ENCODE measurements around the gene MOGAT1.

The MOGAT1 gene, protein sequence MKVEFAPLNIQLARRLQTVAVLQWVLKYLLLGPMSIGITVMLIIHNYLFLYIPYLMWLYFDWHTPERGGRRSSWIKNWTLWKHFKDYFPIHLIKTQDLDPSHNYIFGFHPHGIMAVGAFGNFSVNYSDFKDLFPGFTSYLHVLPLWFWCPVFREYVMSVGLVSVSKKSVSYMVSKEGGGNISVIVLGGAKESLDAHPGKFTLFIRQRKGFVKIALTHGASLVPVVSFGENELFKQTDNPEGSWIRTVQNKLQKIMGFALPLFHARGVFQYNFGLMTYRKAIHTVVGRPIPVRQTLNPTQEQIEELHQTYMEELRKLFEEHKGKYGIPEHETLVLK

DNA sequence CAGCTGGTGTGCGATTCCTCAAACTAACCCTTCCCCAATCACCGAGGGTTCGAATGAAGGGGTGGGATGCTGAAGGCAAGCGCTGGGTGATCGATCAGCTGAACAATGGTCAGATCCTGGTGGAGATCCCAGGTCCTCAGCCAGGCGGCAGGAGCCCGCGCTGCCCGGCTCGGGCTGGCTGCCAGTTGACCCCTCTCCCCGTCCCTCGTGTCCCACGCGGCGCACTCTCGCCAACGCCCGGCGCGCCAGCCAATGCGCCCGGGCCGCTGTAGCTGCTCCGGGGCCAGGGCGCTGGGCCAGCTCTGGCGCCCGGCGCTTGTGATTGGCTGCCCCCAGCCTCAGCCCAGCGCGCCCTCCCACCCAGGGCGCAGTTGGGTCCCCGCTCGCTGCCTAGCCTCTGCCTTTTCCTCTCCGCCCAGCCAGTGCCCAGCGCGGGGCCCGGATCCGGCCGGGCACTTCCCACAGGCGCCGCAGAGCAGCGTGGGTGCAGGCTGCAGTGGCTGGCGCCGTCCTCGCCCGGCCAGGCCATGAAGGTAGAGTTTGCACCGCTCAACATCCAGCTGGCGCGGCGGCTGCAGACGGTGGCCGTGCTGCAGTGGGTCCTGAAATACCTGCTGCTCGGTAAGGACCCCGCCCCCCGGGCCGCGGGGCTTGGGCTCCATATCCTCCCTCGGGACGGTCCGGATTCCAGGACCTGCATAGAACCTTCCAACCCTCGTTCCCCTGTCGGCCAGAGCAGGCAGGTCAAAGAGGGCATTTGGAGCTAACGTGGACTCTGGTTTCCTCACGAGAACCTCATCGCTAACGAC, at the start of gene MOGAT1:
MOGAT1 (plus strand) TSS at position 400 of the 809 bp plus-strand sequence; CDS start at position 528, 128 bp downstream.
- in situ Hi-C loops (cut with HindIII; ENCODE audit: low sequenced_read_pairs): no loop called here

DNA sequence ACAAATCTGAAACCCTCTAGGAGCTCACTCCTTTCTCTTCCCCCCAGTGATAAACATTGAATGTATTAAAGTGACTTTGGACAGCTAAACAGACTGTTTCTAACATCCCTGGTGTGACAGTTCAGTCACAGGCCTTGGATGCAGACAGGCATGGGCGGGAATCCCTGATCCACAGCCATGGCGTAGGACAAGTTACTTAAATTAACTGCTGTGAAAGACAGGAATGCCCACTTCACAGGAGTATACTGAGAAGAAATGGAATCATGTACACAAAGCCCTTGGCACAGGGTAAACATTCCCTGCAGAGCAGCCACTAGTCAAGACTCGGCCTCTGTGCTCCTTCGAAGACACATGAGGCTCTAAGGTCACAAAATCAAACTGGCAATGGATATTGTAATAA, 49.6 kb upstream of the MOGAT1 start:
- in situ Hi-C loops (cut with HindIII; ENCODE audit: low sequenced_read_pairs): loop anchor here (10.0 kb wide), 1 partner anchor 63 kb away; no protein-coding TSS in a partner anchor

DNA sequence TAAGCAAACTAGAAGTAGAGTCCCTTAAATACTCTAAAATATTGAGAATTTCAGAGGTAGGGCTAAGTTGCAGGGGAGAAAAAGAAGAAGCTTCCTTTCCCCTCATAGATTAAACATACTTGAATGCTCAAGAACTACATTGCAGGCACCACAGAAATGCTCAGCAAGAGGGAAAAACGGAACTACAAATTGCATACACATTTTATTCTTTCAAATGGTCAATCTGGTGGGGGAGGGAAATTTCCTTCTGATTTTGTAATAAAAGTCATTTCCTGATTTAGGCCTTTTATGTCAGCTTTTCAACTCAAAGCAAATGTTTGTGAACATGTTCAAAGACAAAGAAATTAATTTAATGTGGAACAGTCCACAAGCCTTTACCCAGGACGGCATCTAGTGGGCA, 48.5 kb upstream of the MOGAT1 start:
- in situ Hi-C loops (cut with HindIII; ENCODE audit: low sequenced_read_pairs): loop anchor here (10.0 kb wide), 1 partner anchor 62 kb away; no protein-coding TSS in a partner anchor

DNA sequence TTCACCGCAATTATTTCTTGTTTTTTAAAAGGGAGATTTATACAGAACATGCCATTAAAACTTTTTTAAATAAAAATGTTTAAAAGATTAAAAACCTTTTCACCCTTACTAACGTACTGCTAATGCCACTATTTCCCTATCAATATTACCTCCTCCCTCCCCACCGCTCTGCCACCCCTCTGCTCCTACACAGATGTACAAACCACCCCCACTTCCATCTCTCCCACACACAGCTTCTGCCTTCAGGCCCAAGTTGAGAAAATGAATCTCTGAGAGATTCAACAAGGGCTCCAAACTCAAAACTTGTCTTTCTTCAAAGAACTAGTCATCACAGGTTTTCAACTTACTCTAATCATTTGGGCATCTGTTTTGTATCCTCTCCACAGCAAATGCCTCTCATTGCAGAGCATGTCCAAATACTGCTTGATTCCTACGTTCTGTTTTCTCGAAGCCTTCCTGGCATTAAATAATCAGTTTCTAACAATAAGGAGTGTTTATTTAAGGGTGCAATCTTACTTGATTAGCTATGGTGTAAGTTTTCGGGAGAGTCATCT, 47.6 kb upstream of the MOGAT1 start:
- in situ Hi-C loops (cut with HindIII; ENCODE audit: low sequenced_read_pairs): loop anchor here (10.0 kb wide), 1 partner anchor 61 kb away; no protein-coding TSS in a partner anchor

DNA sequence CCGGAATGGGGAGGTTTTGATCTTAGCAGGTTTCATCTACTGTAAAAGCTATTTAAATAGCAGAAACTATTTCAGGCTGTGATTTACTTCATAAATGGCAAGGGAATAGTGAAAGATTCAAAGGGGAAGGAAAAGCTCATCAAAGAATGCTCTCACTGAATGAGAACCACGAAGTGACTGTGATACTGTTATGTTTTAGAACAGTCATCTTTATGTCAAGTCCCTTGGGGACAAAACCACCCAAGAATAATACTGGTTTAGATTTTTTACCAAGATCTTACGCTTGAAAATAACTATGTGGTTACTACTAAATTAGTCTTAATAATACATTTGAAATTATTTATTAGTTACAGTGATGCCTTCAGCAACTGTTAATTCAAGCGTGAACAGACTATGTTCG, 43.7 kb upstream of the MOGAT1 start:
- in situ Hi-C loops (cut with HindIII; ENCODE audit: low sequenced_read_pairs): loop anchor here (10.0 kb wide), 1 partner anchor 57 kb away; no protein-coding TSS in a partner anchor

DNA sequence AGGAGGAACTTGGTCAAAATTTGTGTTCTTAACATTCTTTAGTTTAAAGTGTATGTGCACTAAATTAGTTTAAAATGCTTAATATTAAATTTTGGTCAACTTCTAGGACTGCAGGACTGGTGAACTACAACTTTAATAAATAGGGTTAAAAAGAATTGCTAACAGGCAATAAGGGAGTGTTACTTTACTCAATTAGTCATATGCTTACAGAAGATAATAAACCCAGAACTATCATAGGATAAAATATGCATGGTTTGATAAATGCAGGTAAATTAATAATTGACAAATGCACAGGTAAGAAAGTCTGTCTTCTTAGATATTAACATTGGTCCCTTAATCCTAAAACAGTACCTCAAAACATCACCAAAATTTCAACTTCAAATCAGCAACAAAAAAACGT, 36.2 kb upstream of the MOGAT1 start:
- in situ Hi-C loops (cut with HindIII; ENCODE audit: low sequenced_read_pairs): no loop called here

DNA sequence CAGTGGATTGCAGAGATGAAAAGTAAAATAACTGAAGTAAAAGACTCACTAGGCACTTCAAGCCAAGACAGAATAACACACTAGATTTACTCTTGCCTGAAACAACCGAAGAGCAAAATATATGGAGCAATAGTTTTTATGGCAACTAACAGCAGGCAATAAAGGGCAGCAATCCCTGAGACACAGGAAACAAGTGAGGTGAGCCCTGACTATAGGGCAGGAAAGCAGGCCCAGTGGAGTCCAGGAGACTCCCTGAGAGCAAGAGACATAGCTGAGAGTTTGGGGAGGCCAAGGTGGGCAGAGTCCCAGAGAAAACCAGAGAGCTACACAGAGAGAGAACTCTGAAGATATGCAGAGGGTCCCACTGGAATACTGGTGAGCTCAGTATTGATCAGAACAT, 34.4 kb upstream of the MOGAT1 start:
- in situ Hi-C loops (cut with HindIII; ENCODE audit: low sequenced_read_pairs): no loop called here

DNA sequence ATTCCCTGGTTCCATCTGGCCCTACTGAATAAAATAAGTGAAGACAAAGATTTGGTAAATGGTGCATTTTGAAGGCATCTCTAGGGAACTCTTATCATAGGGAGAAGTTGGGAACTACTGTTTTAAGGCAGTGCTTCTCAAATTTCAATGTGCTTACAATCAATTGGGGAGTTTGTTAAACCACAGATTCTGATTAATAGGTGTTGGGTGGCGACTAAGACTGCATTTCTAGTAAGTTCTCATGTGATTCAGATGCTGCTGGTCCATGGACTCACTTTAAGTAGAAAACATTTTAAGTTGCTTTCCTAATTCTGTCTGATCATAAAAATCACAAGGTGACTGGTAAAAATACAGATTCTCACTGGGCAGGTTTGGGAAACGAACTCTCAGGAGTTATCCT, 30.1 kb upstream of the MOGAT1 start:
- in situ Hi-C loops (cut with HindIII; ENCODE audit: low sequenced_read_pairs): no loop called here

DNA sequence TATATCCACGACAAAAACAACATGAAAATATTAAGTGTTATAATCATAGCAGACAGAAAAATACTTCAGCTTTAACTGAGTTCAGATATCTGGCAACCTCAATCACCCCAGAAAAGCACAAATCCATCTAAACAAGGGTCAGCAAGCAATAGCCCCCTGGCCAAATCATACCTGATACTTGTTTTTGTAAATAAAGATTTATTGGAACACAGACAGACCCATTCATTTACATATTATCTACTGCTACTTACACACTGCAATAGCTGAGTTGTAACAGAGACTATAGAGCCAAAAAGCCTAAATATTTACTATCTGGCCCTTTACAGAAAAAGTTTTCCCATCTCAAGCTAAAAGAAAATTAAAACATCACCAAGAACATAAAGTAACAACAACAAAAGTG, 28.3 kb upstream of the MOGAT1 start:
- in situ Hi-C loops (cut with HindIII; ENCODE audit: low sequenced_read_pairs): no loop called here

DNA sequence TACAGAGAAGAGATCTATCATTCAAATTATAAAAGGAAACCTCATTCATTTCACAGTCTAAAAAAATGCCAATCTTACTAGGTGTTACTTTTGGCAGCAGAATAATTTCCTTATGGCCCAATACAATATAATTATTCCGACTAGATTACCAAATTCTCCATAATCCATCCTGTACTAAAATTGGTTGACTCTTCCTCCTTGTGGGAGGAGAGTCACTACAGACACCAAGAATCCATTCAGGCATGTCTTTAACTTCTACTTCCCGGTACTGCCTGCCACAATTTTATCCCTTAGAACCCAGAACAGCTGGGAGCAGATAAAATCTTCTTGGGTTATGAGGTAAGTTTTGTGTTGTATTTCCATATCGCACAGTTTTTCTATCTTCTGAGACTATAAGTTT, 25.4 kb upstream of the MOGAT1 start:
- in situ Hi-C loops (cut with HindIII; ENCODE audit: low sequenced_read_pairs): no loop called here

DNA sequence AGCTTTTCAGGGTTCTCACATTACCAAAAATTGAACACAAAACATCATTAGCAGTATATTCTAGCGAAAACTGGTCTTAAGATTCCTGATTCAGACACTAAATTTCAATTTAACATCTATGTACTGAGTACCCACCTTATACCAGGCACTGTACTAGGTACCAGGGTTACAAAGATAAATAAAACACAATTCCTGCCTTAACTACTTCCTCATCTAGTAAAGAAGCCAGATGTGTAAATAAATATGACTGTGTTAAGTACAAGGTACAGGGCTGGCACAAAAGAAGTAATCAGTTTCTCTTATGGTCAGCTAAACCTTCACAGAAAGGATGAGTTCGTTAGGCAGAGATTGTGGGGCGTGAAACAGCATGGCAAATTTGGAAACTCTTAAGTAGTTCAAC, 21.7 kb upstream of the MOGAT1 start:
- in situ Hi-C loops (cut with HindIII; ENCODE audit: low sequenced_read_pairs): no loop called here

DNA sequence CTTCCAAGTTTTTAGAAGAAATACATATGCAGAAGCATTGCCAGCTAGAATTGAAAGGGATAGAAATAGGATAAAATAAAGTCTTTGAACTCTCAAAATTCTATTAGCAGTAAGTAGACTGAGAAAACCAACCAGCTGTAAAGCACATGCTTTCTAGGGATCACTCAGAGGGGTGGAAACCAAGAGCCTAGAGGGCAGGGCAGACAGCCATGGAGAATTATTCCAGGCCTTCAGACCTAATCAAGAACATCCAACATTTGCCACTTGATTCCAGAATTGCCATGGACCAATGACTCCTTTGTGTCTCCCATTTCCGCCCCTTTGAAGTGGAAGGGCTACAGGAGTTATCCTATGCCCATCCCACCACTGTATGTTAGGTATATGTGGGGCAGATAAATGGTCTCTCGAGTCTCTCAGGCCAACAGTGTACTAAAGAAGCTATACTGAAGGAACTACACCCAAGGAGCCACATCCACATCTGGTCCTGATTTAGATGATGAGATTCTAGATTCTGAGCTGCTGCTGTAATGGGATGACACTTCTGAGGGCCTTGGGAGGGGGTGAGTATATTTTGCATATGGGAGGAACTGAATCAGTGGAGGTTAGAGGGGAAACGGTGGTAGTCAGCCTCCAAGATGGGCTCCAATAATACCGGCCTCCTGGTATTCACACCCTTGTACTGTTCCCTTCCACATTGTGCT, 19.6 kb upstream of the MOGAT1 start:
- in situ Hi-C loops (cut with HindIII; ENCODE audit: low sequenced_read_pairs): no loop called here

DNA sequence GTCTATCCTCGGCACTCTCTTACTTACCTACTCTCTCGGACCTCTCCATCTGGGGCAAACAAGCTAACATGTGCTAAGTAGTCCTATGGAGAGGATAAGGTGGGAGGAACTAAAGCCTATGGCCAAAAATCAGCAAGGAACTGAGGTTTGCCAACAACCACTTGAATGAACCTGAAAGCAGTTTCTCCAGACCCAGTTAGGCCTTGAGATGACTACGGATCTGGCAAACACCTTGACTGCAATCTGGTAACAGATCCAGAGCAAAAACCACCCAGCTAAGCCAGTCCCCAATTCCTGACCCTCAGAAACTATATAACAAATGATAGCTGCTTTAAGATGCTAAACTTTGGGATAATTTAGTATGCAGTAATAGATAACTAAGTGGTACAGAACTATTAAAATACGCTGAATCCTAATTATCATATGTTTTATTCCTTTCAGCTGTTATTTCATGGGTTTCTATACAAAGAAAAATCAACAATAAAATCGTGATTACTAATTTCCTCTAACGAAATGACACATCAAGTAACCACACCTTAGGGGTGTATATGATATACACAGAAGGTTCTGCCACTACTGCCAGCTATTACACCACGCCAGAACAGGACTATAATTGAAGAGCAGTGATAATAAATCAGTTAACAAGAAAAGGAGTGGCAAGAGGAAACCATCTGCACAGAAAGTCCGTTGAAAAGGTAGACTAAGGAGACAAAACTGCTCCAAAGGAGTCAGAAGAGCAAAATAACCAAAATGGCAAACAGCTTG, 18.8 kb upstream of the MOGAT1 start:
- in situ Hi-C loops (cut with HindIII; ENCODE audit: low sequenced_read_pairs): no loop called here

DNA sequence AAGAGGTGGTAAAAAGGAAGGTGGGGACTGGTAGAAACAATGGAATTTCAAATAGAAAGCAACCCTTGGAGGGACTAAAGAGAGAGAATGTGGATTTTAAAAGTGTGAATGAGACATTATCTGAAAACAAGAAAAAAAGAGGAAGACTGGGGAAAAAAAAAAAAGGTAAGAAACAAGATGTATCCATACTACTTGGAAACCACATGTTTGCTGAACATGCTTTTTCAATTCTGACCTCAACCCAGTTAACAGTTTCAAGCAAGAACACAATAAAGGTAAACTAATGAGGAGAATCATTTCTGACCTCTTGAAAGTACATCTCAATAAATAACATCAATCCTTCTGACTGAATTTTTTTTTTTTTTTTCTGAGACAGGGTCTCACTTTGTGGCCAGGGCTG, 18.2 kb upstream of the MOGAT1 start:
- in situ Hi-C loops (cut with HindIII; ENCODE audit: low sequenced_read_pairs): no loop called here

DNA sequence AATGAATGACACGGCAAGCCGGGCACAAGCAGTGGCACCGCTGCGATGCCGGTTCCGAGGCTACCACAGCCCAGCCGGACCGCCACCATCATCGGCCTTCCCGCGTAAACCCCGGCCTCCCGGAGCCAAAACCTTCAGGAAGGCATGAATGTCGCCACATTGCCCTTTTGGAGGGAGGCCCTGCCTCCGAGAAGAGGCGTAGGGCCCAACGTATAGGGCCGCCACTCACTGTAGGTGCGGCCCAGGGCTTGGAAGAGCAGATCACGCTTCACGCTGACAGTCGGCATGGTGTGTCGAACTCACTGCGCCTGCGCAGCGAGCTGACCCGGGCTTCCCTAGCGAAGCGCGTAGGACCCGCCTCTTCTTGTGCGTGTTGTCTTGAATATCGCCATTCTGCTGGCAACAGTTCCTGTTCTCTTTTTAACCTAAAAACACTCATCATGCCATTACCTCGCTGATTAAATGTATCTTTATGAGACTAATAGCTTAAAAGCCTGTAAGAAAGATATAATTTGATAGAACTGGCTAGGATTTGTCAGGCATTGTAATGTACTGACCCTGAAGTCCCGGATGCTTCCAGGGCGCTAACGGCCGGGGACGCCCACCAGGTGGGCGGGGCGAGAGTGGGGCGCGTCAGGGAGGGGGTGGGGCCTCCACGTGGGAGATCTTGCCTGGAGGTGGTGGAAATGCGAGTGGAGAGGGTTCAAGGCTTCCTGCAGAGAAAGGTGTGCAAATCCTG, 15.5 kb upstream of the MOGAT1 start, which contains the start of gene FARSB:
FARSB (minus strand) TSS at position 306 of the 739 bp plus-strand sequence; CDS start at position 287, 19 bp downstream.
- in situ Hi-C loops (cut with HindIII; ENCODE audit: low sequenced_read_pairs): no loop called here

DNA sequence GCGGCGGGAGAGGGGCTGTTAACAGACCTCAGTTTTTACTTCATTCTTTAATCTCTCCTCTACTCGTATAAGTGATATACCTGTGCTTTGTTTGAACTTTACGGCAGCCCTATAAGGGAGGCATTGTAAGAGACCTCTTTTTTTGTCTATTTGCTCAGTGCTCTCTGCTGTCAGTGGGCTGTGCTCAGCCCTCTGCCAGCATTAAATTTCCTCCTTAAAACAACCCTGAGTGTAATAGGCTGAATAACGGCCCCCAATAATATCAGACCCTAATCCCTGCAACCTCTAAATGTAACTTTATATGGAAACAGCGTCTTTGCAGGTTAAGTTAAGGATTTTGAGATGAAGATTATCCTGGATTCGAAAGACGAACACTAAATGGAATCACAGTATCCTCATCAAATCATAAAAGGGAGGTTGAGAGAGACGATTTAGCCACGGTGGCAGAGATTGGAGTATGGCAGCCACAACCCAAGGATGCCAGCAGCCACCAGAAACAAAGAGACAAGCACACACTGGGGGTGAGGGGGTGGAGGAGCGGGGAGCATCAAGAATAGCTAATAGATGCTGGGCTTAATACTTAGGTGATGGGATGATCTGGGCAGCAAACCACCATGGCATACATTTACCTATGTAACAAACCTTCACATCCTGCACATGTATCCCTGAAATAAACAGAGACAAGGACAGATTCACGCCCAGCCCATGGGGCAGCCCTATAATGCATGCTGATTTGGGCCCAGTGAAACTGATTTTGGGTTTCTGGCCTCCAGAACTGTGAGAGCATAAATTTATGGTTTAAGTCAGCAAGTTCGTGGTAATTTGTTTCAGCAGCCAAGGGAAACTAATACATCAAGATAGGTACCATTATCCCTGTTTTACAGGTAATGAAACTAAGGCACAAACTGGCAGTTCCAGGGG, 14.7 kb upstream of the MOGAT1 start:
- in situ Hi-C loops (cut with HindIII; ENCODE audit: low sequenced_read_pairs): no loop called here

DNA sequence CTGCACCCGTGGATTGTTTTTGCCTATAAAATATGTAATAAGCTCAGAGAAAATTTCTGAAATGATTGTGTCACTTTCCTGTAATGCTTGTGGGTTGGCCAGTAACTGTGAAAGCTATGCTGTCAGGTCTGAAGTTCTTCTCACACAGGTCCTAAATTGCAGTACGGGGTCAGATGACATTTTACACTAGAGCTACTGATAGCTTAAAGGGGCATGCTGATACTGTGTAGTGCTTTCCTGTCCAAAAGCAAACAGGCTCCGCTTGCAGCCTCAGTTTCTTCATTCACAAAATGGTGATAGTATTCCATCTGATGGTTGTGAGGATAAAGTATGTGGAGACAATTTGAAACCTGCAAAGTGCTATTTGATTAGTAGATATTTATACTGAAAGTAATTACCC, 8.0 kb upstream of the MOGAT1 start:
- in situ Hi-C loops (cut with HindIII; ENCODE audit: low sequenced_read_pairs): no loop called here

DNA sequence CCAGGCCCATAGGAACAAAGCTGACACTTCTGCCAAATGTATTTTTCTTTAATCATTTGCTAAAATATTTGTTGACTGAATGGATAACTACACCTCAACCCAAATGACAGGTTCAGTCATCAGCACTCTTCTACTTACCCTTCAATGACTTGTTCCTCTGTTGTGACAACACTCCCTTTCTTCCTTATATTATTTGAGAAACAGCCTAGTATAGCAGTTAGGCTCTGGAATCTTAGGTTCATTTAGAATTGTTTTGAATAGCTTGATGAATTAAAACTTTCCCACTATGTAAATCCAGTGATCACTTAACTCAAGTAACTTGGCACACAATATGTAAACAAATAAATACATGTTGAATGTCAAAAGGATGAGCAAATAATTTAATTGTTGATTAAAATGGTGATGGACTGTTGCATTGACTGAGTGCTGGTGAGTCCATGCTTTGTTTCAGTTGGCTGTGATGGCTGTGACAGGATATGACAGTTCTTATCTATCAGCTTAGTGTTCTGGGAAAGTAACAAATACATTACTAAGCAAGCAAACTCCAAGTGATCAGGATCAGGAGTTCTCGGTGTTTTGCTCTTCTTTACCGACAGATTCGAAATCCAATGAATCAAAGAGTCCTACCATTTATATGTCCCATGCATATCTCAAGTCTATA, 2.8 kb upstream of the MOGAT1 start:
- in situ Hi-C loops (cut with HindIII; ENCODE audit: low sequenced_read_pairs): no loop called here
